Kidney glomerular epithelial cell (primary cell): Measurements from ENCODE around the gene ACADVL.
"Not testable (repeated sequence)": the region's sequence is repeated elsewhere in the genome, so short reads cannot be mapped to it uniquely, and the experiment has no call there.

Experiments
- DNase-seq: peaks from one replicate; lab custom pipeline; 2025; lab: John Stamatoyannopoulos, UW

ACADVL gene

DNA sequence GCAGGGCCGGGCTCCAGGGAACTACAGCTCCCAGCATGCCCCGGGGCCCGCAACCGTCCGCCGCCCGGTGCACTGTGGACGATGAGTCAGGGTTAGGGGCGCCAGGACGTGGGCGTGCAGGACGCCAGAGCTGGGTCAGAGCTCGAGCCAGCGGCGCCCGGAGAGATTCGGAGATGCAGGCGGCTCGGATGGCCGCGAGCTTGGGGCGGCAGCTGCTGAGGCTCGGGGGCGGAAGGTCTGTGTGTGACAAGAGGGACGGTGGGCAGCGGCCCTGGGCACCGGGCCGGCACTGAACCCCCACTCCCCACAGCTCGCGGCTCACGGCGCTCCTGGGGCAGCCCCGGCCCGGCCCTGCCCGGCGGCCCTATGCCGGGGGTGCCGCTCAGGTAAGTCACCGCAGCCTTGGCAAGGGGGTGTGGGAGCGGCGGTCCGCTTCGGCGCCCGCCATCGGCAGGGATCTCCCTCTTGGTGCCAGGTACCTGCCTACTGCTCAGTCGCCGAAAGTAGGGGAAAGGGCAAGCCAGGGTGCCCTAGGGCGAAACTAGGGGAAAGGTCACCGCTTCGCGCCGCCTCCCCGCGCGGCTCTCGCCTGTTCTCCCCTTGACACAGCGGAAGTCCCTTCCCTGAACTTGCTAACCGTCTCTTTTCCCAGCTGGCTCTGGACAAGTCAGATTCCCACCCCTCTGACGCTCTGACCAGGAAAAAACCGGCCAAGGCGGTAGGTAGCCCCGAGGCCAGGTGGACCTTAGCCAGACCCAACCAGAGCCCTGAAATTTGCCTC lies at the start of gene ACADVL, which contains the start of gene DLG4:
ACADVL (plus strand) TSS at position 127 of the 781 bp plus-strand sequence; CDS start at position 174, 47 bp downstream.
DLG4 (minus strand) TSS at position 25 of the 781 bp plus-strand sequence.
- DNase-seq = peak; percentile 80

DNA sequence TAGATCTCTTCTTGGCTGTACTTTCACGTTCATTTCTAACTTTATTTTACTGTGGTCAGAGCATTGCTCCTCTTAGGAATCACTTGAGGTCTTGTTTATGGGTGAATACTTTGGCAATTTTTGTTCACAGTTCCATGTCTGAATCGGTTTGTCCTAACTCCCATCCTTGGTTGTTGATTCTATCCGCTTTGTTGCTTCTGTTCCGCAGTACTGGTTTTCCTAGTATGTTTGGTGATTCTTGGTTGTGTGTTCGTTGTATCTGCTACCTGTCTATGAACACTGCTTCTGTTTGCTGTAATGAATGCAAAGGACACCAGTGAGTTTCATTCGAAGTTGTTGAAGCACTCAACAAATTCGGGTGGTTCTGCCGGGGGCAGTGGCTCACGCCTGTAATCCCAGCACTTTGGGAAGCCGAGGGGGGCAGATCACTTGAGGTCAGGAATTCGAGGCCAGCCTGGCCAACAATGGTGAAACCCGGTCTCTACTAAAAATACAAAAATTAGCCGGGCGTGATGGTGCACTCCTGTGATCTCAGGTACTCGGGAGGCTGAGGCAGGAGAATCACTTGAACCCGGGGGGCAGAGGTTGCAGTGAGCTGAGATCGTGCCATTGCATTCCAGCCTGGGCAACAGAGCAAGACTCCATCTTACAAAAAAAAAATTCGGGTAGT lies 47.1 kb upstream of the ACADVL start:
- not testable (repeated sequence) for DNase-seq

DNA sequence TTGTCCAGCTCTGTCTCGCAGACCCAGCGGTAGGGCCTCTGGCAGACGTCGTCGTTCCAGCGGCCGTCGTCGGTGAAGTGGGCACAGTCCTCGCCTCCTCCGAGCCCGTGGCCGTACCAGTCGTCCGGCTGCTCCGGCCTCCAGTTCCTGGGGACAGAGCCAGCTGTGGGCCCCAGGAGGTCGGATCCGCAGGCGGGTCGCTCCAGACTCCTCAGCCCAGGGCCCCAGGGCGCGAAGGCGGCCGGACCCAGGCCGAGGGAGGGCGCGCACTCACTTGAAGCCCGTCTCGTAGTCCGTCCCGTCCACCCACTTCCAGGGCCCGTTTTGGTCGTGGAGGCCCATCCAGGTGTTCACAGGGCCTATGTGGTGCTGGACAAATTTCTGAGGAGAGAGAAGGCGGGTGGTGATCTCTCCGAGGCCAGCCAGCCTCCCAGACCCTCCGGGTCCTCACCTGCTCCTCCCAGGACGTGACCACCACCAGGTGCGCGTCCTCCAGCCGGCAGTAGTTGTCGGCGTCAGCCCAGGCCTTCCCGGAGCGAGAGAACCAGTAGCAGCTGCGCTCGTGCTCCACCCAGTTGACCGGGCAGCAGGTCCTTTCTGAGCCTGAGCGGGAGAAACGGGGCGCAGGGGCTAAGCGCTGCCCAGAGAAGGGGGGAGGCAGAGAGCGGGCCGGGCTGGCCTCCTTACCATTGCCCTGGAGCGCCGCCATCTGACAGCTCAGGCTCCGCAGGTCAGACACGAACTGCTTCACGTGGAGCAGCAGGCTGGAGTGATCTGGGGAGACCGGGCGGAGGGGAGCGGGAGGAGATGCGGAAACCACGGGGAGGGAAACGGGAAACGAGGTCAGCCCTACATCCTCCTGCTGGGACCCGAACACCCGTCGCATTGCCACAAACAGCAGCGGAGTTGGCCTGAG lies 45.8 kb upstream of the ACADVL start:
- no peak for DNase-seq

DNA sequence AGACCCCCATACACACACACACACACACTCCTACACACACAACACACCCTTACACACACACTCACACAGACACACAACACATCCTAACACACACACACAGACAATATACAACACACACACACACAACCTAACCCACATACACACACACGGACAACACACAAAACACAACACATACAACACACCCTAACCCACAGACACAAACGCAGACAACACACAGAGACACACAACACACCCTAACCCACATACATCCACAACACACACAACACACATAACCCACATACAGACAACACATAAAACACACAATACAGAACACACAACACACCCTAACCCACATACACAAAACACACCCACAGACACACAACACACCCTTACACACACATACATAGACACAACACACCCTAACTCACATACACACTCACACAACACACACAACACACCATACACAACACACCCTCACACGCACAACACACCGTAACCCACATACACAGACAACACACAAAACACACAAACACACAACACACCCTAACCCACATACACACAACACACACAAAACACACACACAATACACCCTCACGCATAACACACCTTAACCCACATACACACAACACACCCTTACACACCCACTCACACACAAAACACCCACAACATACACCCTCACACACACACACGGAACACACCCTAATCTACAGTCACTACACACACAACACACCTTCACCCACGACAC lies 45.0 kb upstream of the ACADVL start:
- no peak for DNase-seq

DNA sequence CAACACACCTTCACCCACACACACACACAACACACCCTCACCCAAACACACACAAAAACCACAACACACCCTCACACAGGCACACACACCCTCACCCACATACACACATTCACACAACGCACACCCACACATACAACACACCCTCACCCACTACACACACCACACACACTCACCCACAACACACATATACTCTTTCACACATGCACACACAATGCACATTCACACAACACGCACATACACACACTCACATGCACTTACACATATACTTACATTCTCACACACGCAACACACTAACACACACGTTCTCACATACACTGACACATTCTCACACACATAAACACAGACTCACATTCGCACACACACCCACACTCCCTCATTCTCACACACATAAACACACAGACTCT lies 44.4 kb upstream of the ACADVL start:
- DNase-seq = no peak

DNA sequence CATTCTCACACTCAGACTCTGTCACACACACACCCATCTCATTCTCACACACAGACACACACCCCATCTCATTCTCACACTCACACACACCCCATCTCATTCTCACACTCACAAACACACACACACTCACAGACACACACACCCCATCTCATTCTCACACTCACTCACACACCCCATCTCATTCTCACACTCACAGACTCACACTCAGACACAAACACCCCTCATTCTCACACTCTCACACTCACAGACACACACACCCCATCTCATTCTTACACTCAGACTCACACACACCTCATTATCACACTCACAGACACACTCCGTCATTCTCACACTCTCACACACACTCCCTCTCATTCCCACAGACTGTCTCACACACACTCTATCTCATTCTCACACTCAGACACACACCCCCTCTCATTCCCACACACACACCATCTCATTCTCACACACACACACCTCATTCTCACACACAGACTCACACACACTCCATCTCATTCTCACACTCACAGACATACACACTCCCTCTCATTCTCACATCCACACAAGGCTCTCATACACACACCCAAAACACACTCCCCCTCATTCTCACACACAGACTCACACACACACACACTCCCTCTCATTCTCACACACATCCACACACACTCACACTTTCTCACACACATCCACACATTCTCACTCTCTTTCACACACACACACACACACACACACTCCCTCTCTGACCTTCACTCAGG lies 43.5 kb upstream of the ACADVL start:
- no peak for DNase-seq

DNA sequence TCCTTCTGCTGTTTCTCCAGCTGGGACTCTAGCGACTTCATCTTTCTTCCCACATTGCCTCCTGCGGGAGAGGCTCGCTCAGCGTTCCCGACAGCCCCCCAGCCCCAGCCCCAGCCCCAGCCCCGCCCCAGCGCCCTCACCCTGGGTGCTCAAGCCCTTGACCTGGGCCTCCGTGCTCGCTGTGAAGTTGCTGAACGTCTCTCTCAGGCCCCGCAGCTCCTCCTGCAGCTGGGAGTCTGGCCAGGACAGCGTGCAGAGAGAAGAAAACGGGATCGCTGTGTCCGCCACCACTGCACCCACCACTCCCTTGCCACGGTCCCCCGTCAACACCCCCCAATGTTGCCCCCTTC lies 42.9 kb upstream of the ACADVL start:
- no peak for DNase-seq

DNA sequence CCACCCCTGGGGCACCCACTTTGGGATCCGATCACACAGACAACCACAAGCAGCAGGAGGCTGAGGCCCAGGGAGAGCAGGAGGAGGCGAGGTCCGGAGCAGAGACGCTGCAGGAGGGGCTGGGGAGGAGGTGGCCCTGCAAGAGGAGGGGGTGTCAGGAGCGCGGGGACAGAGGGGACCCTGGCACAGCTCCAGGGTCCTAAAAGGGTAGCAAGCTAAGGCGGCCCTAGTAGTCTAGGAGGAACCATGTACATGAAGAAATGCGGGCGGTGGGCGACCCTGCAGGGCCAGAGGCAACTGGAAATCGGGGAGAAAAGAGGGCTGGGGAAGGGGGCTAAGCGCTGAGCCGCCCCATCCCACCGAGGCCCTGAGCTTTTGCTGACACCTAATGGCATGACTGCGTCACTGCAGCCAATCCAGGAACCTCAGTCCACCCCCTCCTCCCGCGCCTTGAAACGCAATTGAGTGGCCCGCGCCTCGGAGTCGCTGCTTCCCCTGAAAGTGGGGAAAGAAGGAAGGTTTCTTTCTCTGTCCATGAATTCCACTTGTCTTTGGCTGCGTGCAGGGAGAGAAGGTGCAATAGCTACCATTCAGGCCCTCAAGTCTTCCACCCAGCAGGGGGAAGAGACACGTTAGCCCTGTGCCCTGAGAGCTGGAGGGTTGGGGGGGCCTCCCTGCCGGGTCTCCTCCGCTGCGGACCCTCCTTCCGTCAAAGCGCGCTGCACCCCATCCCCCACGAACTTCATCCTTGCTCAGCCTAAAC lies 42.4 kb upstream of the ACADVL start:
- peak; percentile 12 for DNase-seq

DNA sequence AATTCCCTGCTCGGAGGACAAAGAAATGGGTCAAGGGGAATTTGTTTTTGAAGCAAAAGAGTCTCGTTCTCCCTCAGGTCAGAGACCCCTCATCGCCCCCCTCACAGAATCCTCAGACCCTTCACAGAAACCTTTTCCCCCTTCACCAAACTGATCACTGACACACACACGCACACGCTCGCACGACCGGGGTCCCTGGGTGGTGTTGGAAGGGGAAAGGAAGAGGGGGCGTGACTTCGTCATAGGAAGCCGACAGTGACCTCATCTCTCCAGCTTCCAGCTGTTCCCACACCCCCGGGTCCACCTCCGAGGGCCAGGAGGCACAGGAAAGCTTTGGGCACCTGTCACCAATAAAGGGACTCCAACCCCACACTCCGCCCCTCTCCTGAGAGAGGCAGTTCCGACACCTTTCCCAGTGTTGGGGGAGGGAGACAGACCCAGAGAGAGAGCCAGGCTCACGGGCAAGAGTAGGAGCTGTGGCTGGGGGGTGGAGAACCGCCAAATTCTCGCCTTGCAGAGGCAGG lies 41.7 kb upstream of the ACADVL start:
- DNase-seq = no peak

DNA sequence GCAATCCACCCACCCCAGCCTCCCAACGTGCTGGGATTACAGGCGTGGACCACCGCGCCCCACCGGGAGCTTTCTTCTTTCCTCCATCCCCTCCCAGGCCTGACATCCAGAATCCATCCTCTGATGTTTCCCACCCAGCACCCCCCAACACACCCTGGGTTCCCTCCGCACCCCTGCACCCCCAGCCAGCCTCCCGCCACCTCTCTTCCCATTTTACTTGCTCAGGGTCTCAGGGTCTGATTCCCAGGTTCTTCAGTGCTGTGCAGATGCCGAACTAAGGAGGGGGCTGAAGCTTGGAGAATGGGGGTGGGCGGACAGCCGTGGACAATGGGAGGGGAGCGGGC lies 40.8 kb upstream of the ACADVL start:
- no peak for DNase-seq

DNA sequence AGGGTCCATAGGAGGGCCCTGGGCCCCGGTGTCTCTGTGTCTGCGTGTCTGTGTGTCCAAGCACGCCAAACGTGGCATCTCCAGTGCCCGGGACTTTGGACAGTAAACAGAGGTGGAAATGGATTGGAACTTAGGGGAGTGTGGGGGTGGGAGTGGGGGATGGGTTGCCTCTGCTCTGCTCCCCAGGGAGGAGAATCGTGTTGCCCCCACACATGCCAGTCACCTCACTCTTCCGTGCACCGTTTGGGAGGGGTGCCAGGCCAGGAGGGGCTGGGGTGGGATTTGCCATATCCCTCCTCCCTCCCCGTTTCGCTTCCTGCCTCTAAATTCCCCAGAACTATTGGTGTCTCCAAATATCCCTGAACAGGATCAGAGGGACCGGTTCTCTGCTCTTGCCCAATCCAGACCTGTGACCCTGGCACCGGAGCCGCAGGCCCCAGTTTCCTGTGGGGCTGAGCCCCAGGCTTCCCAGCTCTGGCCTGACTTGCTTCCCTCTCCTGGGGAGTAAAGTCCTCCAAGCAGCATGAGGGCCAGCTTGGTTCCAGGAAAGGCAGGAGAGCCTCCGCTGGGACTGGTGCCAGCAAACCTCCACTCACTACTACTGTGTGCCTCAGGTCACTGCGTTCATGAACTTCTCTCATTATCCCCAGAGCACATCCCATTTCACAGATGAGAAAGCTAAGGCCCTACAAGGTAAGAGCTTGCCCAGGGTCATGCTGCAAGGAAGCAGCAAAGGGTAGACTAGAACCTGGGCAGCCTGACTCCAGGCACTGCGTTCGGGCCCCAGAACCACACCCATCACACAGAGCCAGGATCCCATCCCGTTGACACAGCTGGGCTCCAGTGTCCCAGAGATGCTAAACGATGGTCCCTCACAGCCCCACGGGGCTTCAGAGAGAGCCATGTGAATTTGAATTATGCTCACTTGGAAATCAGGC lies 40.2 kb upstream of the ACADVL start, which contains the start of gene ASGR1:
ASGR1 (minus strand) TSS at position 54 of the 938 bp plus-strand sequence. CDS start 807 bp downstream, outside the sequence.
- no peak for DNase-seq

DNA sequence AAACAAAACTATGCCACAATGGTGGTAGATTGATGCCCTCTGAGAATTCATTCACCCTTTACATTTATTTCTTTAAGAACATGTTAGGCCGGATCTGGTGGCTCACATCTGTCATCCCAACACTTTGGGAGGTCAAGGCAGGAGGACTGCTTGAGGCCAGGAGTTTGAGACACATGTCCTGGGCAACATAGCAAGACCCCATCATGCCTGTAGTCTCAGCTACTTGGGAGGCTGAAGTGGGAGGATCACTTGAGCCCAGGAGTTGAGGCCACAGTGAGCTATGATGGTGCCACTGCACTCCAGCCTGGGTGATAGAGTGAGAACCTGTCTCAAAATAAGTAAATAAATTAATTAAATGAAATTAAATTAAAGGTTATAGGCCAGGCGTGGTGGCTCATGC lies 37.6 kb upstream of the ACADVL start:
- DNase-seq = not testable (repeated sequence)

DNA sequence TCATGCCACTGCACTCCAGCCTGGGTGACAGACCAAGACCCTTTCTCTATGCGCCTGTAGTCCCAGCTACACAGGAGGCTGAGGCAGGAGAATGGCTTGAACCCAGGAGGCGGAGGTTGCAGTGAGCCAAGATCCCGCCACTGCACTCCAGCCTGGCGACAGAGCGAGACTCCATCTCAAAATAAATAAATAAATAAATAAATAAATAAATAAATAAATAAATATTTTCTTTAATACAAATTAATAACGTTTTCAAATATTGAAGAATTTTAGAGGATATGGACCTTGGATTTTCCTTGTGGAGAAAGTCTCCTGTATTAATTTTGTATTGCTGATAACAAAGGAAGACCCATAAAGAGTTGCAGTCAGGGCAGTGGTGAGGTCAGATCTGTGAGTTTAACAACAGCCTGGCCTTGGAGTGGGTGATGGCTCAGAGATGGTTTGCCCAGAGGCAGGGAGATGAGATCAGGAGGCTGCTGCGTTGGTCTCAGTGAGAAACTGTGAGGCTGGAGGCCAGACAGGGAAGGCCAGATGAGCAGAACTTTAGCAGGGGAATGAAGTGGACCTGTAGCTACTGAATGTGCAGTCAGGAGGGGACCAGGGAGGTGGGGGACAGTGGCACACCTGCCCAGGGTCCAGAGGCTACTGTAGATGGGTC lies 36.2 kb upstream of the ACADVL start:
- DNase-seq = no peak

DNA sequence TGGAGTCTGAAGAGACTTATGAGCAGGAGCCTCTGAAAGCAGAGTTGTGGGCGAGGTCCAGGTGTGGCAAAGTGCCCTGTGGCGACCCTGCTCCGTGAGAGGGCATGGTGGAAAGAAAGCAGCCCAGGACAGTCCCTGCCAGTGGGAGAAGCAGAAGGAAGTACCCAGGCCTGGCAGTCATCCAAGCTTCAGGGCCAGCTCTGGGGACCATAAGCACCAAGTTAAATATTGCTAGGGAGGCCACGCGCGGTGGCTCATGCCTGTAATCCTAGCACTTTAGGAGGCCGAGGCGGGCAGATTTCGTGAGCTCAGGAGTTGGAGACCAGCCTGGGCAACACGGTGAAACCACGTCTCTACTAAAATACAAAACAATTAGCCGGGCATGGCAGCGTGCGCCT lies 35.6 kb upstream of the ACADVL start:
- DNase-seq = peak; percentile 8

DNA sequence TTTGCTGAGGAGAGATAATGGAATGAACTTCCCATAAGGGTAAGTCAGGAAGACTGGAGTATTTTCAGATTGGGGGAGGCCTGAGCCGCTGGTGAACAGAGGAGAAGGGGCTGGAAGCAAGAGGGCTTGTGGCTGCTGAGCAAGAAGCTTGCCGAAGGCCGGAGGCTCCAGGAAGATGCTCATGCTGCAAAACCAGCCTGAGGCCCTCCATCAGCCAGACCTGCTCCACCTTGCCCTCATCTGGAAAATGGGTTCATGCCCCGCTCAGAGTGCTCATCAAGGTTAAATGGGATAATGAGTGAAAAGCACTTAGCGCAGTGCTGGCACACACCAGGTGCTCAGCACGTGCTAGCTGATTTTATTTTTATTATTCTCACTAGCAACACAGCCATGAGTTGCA lies 35.1 kb upstream of the ACADVL start:
- no peak for DNase-seq

DNA sequence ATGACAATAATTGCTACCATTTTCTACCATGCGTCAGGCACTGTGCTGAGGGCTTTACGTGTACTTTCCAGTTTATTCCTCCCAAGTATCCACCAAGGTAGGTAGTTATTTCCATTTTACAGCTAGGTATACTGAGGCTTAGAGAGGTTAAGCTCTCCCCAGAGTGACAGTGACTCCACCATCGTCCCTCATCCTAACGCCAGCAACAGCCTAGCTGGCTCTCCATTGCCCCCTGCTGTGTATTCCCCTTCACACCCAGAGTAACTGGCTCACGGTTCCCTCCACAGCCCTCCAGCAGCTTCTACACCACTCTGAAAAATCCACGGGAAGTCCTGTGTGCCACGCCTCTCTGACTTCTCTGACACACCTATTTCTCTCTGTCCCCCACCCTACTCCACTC lies 33.5 kb upstream of the ACADVL start:
- no peak for DNase-seq

DNA sequence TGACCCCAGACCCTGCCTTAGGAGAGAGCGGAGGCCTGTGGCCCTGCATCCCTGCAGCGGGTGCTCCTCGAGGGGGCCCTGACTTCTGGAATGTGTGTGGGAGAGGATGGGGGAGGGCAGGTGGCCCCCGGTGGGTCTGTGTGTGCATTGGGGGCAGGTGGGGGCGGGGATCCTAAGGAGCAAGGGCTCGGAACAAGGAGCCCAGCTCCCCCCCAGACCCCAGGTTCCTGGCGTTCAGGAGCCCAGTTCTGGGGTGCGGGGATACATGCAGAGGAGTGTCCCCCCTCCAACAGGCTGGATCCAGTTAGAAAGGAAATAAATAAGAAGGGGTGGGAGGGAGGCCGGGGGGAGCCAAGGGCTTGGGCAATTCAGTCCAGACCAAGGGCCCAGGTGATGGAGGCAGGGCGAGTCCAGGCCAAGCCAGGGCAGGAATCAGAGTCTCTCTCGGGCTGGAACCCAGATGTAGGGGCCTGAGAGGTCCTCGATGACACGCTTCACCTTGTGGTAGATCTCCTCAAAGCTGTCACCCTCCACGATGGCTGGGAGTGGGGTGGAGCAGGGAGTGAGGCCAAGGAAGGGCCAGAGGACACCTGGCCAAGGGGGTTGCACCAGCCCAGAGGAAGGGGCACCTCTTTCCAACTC lies 29.3 kb upstream of the ACADVL start:
- no peak for DNase-seq

DNA sequence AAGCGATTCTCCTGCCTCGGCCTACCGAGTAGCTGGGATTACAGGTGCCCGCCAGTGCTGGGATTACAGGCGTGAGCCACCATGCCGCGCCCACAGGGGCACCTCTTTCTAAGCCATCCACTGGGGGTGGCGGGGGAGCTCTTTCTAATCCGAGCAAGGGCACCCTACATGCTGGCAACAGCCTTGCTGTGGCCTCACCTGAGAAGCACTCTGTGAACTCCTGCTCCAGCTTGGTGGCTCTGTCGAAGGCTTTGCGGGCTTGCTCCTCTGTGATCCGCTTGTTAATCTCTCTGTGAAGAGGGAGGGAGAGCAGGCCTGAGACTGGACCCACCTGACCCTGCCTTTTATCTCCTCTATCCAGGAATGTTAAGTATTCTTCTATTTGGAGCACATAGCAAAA lies 28.7 kb upstream of the ACADVL start:
- DNase-seq = no peak
